Esophagus (tissue), 2 donors: Measurements from ENCODE around the gene SMC6. TPM values are rescaled to one million over a fixed set of nuclear protein-coding genes. Genes with fewer than 3 reads are reported as not detected.

Experiments used
- H3K27ac ChIP-seq, 2 donors: one replicate each; pipeline ENCODE4 v1.5.1; 2013; ENCODE audit warnings: low read depth in 2 of 2, mild to moderate bottlenecking in 2 of 2, inconsistent platforms in 1 of 2, low read length in 1 of 2, moderate library complexity in 1 of 2
- H3K27me3 ChIP-seq, 2 donors: one replicate each; pipeline ENCODE4 v1.6.1; 2013; ENCODE audit warnings: low read length in 2 of 2, control low read depth in 1 of 2, mild to moderate bottlenecking in 1 of 2; ENCODE audit not compliant: insufficient read depth in 2 of 2, control insufficient read depth in 1 of 2
- H3K36me3 ChIP-seq, 2 donors: one replicate each; pipeline ENCODE4 v1.6.1; 2013; ENCODE audit warnings: low read length in 1 of 2; ENCODE audit not compliant: control insufficient read depth in 2 of 2, insufficient read depth in 2 of 2
- H3K4me1 ChIP-seq, 2 donors: one replicate each; pipeline ENCODE4 v1.6.1; 2013; ENCODE audit warnings: low read length in 1 of 2; ENCODE audit not compliant: control insufficient read depth in 2 of 2, insufficient read depth in 2 of 2
- H3K4me3 ChIP-seq, 2 donors: one replicate each; pipeline ENCODE4 v1.5.1; 2013; ENCODE audit warnings: low read length in 2 of 2, mild to moderate bottlenecking in 2 of 2, low read depth in 1 of 2, moderate library complexity in 1 of 2
- H3K9me3 ChIP-seq, 2 donors: one replicate each; pipeline ENCODE4 v1.6.1; 2013; ENCODE audit warnings: mild to moderate bottlenecking in 2 of 2, low read depth in 1 of 2, low read length in 1 of 2, moderate library complexity in 1 of 2; ENCODE audit not compliant: control insufficient read depth in 2 of 2, insufficient read depth in 1 of 2
- WGBS, 2 donors: extraction: QIAGEN DNeasy Blood & Tissue Kit; methylation state at CpG; one replicate each; pipeline ENCODE4 v1.1.7; 2013; 5-methylcytosine and 5-hydroxymethylcytosine counted together
- polyA plus RNA-seq, 2 donors: library from polyadenylated mRNA; stranded (reverse); fragments of 200-250 nt; gene quantifications; one replicate each; pipeline ENCODE4 v1.2.3, GENCODE V29; 2013
- donor health status: healthy with polysubstance abuse.
- donor health status: Bipolar disorder and iron deficiency.

Gene SMC6
- 10 to 100 TPM in 1 of 2 donors, 1 to 10 TPM in 1; 9.2 to 12.3 TPM for polyA plus RNA-seq

- Histone ChIP-seq H3K4me3 (peak within 1 kb of the TSS; percentile 83 to 100), H3K27me3 (no peaks in the 10 kb centered on the region), H3K27ac (peak within 1 kb of the TSS; percentile 95 to 100), H3K9me3 (no peaks in the 10 kb centered on the region), H3K36me3 (no peaks in the 10 kb centered on the region), H3K4me1 (no peaks in the 10 kb centered on the region)
- whole genome bisulfite sequencing, 2 donors = 1% methylated on average over 67 to 76 of the region's 76 CpGs
Measured at GRCh38 chr2:17753803-17754663, at the start of gene SMC6, which contains the start of gene GEN1. Gene SMC6, minus strand, starts transcription at chr2:17753810. Its CDS starts 7,864 bp downstream, at chr2:17745946. Gene GEN1, plus strand, starts transcription at chr2:17754138. Its CDS starts 5,806 bp downstream, at chr2:17759944.

- Histone ChIP-seq H3K4me3 (no peak overlapping the region), H3K4me1 (peaks cover 0 to 1% of the 10 kb centered on the region in 2 donors), H3K27ac (no peak overlapping the region), H3K9me3 (no peaks in the 10 kb centered on the region), H3K36me3 (no peaks in the 10 kb centered on the region), H3K27me3 (no peaks in the 10 kb centered on the region)
- WGBS, 2 donors = 92 to 96% methylated on average over 1 of the region's 1 CpG
Measured at GRCh38 chr2:17800693-17801458, 47.3 kb upstream of the SMC6 start.

- Histone ChIP-seq H3K36me3 (no peaks in the 10 kb centered on the region), H3K9me3 (no peaks in the 10 kb centered on the region), H3K4me3 (no peak overlapping the region), H3K27me3 (no peaks in the 10 kb centered on the region), H3K4me1 (no peaks in the 10 kb centered on the region), H3K27ac (no peak overlapping the region)
- WGBS, 2 donors = 45 to 48% methylated on average over 5 of the region's 5 CpGs
Measured at GRCh38 chr2:17800219-17800618, 46.6 kb upstream of the SMC6 start.

GRCh38 chr2:17799301-17800120, 45.9 kb upstream of the SMC6 start:
- no peaks in the 10 kb centered on the region for H3K4me1 ChIP-seq
- H3K36me3 ChIP-seq = no peaks in the 10 kb centered on the region
- 75 to 79% methylated on average over 7 of the region's 7 CpGs for WGBS, 2 donors
- H3K27ac ChIP-seq = no peak overlapping the region
- no peaks in the 10 kb centered on the region for H3K27me3 ChIP-seq
- no peak overlapping the region for H3K4me3 ChIP-seq
- H3K9me3 ChIP-seq = no peaks in the 10 kb centered on the region

GRCh38 chr2:17798338-17798737, 44.7 kb upstream of the SMC6 start:
- Histone ChIP-seq H3K27me3 (no peaks in the 10 kb centered on the region), H3K27ac (no peak overlapping the region), H3K4me3 (no peak overlapping the region), H3K9me3 (no peaks in the 10 kb centered on the region), H3K36me3 (no peaks in the 10 kb centered on the region), H3K4me1 (no peaks in the 10 kb centered on the region)
- 58 to 75% methylated on average over 4 of the region's 4 CpGs for WGBS, 2 donors

- 53 to 66% methylated on average over 5 of the region's 5 CpGs for WGBS, 2 donors
- Histone ChIP-seq H3K27me3 (no peaks in the 10 kb centered on the region), H3K9me3 (no peaks in the 10 kb centered on the region), H3K36me3 (no peaks in the 10 kb centered on the region), H3K4me1 (peaks cover 0 to 2% of the 10 kb centered on the region in 2 donors), H3K27ac (peak overlapping the region; percentile 64 to 81), H3K4me3 (no peak overlapping the region)
Measured at GRCh38 chr2:17795309-17795708, 41.7 kb upstream of the SMC6 start.

- H3K4me1 ChIP-seq = peaks cover 0 to 2% of the 10 kb centered on the region in 2 donors
- no peak overlapping the region for H3K4me3 ChIP-seq
- H3K27ac ChIP-seq = no peak overlapping the region
- no peaks in the 10 kb centered on the region for H3K9me3 ChIP-seq
- H3K27me3 ChIP-seq = no peaks in the 10 kb centered on the region
- no peaks in the 10 kb centered on the region for H3K36me3 ChIP-seq
- WGBS, 2 donors = 80 to 89% methylated on average over 6 of the region's 6 CpGs
Measured at GRCh38 chr2:17793803-17794354, 40.3 kb upstream of the SMC6 start.

- Histone ChIP-seq H3K4me1 (peaks cover 0 to 2% of the 10 kb centered on the region in 2 donors), H3K27ac (no peak overlapping the region)
- 41 to 50% methylated on average over 4 of the region's 4 CpGs for WGBS, 2 donors
Measured at GRCh38 chr2:17793296-17793695, 39.7 kb upstream of the SMC6 start.

GRCh38 chr2:17792515-17792914, 38.9 kb upstream of the SMC6 start:
- WGBS, 2 donors = 45 to 70% methylated on average over 1 of the region's 1 CpG
- Histone ChIP-seq H3K9me3 (no peaks in the 10 kb centered on the region), H3K4me3 (no peak overlapping the region), H3K27ac (no peak overlapping the region), H3K36me3 (no peaks in the 10 kb centered on the region), H3K27me3 (no peaks in the 10 kb centered on the region), H3K4me1 (peaks cover 0 to 2% of the 10 kb centered on the region in 2 donors)

More at GRCh38 chr2:17793296-17793695, 39.7 kb upstream of the SMC6 start:
- H3K4me3 ChIP-seq = no peak overlapping the region
- H3K9me3 ChIP-seq = no peaks in the 10 kb centered on the region
- H3K36me3 ChIP-seq = no peaks in the 10 kb centered on the region
- no peaks in the 10 kb centered on the region for H3K27me3 ChIP-seq
